GM19395 (cell line): ENCODE data around the gene LHX3.

Experiments
- ATAC-seq: cut with Tn5 transposase; IDR thresholded peaks from one replicate; pipeline ENCODE4 v1.9.1; 2021; ENCODE audit warnings: mild to moderate bottlenecking, moderate library complexity; ENCODE audit not compliant: unreplicated experiment

LHX3 gene

GRCh38 chr9:136179761-136180160, 25.2 kb downstream of the LHX3 start:
- ATAC-seq, result no peak

DNA sequence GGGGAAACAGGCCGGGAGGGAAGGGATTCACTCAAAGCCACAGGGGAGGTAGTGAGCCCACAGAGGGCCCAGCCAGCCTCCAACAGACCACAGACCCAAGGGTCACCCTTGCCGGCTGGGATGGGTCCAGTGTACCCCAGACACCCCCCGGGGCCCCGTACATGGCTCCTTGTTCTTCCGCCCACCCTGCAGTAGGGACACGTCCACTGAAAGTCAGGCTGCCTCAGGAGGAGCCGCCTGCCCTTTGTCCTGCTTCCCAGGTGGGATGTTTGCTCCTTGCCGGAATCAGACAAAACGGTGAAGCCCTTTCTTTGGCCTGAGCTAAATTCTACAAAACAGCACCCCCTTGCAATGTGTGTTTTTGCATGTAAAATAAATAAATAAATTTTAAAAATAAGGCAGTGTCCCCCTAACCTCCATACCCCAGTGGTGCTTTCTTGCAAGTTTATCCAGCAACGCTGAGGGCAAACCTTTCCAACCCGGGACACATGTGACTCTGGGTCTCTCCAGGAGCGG, 25.8 kb downstream of the LHX3 start:
- no peak for ATAC-seq

DNA sequence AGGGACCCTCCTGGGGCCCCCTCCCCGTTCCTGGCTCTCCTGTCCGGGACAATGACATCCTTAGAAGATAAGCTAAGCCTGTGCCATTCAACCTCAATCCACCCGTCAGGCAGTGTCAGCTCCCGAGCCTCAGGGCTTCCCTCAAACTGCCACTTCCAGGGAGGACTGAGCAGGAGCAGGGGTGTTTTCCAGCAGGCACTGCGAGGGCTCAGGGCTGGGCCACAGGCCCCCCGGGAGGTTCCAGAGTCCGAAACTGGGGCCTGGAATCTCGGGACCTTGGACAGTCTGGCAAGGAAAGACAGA, 26.2 kb downstream of the LHX3 start:
- ATAC-seq, result no peak

GRCh38 chr9:136178061-136178772, 26.7 kb downstream of the LHX3 start:
- ATAC-seq, result no peak

- no peak for ATAC-seq
These were observed 27.7 kb downstream of the LHX3 start for GRCh38 chr9:136177224-136177623.

DNA sequence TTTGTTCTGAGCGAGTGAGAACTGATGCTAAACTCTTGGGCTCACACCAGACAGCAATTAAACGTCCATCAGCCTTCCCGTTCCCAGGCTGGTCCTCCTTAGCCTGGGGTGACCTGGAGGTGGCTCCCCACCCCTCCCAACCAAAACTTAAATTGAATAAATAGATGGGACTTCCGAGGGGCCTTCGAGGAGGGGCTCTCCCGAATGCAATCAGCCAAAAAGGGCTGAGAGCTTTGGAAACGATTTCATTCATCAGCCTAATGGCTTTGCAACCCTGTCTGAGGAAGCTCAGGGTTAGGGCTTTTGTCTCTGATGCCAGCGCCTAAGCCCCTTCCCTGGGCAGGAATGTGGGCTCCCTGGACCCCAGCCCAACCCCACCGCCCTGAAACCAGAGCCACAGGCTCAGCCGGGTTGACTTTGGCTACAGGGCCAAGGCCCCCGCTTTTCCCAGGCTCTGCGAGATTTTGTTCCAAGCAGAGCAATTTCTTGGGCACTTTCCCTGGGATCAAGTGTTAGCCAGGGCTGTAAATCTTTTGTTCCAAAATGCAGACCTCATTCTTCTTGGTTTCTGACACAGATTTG, 29.2 kb downstream of the LHX3 start:
- no peak for ATAC-seq

DNA sequence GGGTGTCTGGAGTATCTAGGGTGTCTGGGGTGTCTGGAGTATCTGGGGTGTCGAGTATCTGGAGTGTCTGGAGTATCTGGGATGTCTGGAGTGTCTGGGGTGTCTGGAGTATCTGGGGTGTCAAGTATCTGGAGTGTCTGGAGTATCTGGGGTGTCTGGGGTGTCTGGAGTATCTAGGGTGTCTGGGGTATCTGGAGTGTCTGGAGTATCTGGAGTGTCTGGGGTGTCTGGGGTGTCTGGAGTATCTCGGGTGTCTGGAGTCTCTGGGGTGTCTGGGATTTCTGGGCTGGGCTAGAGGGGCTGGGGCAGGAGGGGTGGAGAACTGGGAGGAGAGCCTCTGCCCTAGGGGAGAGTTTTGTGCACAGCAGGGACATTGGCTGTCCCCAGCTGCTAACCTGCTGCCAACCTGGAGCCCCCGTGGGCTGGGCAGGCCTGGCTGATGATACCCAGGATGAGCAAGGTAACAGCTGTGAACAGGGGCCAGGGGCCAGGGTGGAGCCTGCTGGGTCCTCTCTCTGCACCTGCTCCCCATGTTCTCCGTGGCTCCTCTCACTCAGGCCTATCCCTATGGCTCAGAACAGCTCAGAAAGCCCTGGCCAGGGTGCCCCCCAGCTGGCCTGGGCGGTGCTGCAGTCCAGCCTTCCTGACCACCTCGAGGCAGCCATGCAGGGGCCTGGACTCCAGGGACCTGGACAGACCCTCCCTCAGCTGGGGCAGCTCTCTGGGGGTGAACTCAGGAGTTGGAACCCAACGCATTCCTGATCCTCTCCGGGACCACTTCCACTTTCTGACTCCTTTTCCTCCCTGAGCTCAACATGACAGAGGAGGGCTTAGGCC, 29.9 kb downstream of the LHX3 start:
- no peak for ATAC-seq

DNA sequence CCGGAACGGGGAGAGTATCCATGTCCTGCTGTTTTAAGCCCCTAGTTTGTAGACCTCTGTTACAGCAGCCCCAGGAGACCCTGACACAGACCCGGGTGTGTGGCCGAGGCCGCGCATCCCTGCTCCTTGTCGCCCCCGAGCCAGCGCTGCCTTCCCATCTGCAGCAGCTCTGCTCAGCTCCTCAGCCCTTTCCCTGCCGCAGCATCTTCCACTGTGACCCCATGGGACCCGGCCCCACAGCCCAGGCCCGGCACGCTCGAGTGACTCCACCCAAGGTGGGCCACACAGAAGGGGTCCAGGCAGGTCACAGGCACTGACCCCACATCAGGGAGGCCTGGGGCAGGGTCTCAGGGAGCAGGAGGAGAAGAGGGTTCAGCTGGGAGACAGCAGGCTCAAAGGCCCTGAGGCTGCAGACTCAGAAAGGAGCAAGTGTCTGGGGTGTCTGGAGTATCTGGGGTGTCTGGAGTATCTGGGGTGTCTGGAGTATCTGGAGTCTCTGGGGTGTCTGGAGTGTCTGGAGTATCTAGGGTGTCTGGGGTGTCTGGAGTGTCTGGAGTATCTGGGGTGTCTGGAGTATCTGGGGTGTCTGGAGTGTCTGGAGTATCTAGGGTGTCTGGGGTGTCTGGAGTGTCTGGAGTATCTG, 31.2 kb downstream of the LHX3 start:
- ATAC-seq, result no peak

GRCh38 chr9:136172412-136173079, 32.4 kb downstream of the LHX3 start:
- no peak for ATAC-seq

- ATAC-seq, result no peak
These were observed 33.0 kb downstream of the LHX3 start for GRCh38 chr9:136171801-136172411.

DNA sequence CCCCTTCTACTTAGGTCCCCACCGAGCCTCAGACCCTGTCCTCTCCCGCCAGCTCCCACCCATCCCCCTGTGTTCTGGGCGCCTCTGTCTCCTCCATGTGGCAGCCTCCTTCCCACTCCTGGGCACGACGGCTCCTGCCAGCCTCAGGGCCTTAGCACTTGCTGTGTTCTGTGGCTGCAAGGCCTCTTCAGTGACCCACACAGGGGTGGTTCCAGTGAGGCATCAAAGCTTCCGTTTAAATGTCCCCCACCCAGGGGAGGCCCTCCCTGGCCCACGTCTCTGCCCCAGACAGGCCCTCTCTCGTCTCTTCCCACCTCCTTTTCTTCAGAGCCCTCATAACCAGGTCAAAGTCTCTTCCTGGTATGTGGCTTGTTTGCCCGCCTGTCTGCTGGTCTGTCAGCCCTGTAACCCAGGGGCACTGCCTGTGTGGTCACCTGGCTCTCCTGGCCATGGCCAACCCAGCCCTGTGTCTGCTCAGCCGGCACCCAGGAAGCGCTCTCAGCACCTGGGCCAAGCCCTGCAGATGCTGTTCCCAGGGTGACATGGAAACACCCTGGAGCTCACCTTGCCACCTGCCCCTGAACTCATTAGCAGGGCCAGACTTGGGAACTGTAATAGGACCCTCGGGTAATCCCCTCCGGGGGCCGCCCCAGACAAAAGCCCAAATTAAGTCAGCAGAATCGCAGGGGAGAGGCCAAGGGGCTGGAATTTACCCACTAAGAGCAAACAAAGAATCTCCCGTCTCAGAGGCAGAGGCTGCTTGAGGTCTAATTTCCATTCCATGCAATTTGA, 33.7 kb downstream of the LHX3 start:
- ATAC-seq, result no peak

DNA sequence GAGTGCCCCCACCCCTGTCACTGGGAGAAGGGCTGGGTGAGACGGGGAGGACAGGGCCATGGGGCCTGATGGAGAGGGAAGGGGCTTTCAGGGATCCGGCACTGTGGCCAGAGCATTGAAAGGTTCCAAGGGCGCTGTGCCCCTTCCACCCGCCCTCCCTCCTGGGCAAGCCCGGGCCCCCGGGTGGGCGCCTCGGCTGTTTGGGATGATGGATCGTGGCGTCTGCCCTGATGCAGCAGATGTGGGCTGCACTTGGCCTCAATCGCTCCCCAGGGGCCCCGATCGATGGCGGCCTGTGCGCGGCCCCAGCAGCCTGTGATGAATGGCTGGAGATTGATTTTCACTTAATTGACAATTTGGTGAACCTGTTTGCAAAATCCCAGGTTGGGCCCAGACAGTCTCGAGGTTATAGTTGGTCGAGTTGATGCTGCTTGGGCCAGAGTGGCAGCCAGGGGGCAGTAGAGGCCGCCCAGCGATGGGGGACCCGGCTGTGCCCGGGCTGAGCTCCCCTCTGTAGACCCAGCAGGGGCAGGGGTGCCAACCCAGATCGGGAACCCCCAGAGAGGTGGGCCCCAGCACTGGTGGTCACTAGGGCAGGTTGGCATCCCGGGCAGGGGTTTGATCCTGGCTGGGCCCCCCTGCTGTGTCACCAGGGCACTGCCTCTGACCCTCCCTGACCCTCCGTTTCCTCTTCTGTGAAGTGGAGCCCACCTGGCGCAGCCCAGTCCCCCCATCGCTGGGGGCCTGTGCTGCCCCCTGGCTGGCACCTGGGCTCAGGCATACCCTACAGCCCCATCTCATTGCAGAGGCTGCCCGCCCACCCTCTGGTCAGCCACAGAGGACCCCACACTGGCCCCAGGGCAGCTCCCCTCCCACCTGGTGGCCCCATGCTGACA, 34.7 kb downstream of the LHX3 start:
- no peak for ATAC-seq

DNA sequence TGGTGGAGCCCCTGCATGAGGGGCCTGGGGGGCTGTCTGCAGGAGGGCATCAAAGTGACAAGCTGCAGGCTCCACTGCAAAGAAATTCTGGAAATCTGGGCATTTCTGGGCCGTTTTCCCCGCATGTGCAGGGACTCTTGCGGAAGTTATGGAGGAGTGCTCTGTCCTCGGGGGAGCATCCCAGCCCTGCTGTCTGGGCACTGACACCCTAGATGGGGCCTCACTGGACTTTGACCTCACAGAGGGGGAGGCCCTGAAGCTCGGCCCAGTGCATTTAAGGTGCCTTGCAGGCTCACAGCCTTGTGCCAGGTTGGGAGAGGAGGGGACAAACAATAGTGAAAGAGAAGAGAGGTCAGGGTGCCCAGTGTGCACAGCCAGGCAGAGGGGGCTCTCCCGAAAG, 35.4 kb downstream of the LHX3 start:
- ATAC-seq, result no peak

- ATAC-seq, result no peak
These were observed 41.6 kb downstream of the LHX3 start for GRCh38 chr9:136163248-136163850.

DNA sequence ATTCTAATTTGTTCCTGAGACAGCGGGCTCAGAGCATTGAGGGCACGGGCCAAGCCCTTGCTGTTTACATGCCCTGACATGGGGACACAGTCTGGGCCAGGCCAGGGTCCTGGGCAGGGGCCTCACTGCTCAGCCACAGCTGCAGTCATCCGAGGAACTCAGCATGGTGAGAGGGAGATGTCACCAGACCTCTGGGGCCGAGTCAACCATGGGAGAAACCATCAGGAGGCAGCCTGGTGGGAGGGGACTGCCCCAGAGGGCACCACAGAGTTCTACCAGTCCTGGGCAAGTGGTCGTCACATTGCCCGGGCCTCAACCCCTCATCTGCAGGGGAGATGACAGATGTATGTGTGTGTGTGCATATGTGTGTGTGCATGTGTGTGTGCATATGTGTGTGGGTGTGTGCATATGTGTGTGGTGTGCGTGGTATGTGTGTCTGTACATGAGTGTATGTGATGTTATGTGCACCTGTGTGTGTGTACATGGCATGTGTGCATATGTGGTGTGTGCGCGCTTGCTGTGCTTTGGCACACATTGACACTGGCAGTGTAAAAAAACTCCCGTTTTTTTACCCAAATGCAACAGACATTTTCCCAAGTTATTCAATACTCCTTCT, 43.8 kb downstream of the LHX3 start:
- no peak for ATAC-seq

- no peak for ATAC-seq
These were observed 44.5 kb downstream of the LHX3 start for GRCh38 chr9:136160381-136160841.

- ATAC-seq, result no peak
These were observed 45.1 kb downstream of the LHX3 start for GRCh38 chr9:136159851-136160250.
